ENCODE data around the gene TCTN3. TPM values are rescaled to one million over a fixed set of nuclear protein-coding genes. Genes with fewer than 3 reads are reported as not detected.
"Not testable (repeated sequence)": the region's sequence is repeated elsewhere in the genome, so short reads cannot be mapped to it uniquely, and the experiment has no call there.

Gene TCTN3
- total RNA-seq, 1 donor = 34.4 TPM

GRCh38 chr10:95729323-95730055 lies 35.8 kb upstream of the TCTN3 start:
- Histone ChIP-seq H4K20me1 (ENCODE audit: insufficient read depth, low read length) (no peaks in the 10 kb centered on the region), H3K36me3 (ENCODE audit: insufficient read depth, low read length) (no peaks in the 10 kb centered on the region), H3K27ac (ENCODE audit: low read depth, low read length) (no peak overlapping the region), H3K4me1 (ENCODE audit: insufficient read depth, low read length) (no peaks in the 10 kb centered on the region), H3K4me2 (ENCODE audit: insufficient read depth, low read length) (no peak overlapping the region), H3K4me3 (ENCODE audit: insufficient read depth, low read length) (no peak overlapping the region), H3K79me2 (ENCODE audit: insufficient read depth, low read length) (no peaks in the 10 kb centered on the region), H3K9me3 (ENCODE audit: low read depth, low read length) (no peaks in the 10 kb centered on the region), H3K27me3 (ENCODE audit: insufficient read depth, low read length) (no peaks in the 10 kb centered on the region), H2AFZ (ENCODE audit: low read length) (no peak overlapping the region)
- DNase-seq (ENCODE audit: insufficient read length, low spot score, missing footprints) = no peak
- TF ChIP-seq CTCF (IDR thresholded peaks at IDR 0.05; ENCODE audit: extremely low read depth, low read depth, low read length) = no peak

- Histone ChIP-seq H3K79me2 (ENCODE audit: insufficient read depth, low read length) (no peaks in the 10 kb centered on the region), H3K9me3 (ENCODE audit: low read depth, low read length) (no peaks in the 10 kb centered on the region), H2AFZ (ENCODE audit: low read length) (no peak overlapping the region), H3K4me3 (ENCODE audit: insufficient read depth, low read length) (no peak overlapping the region), H3K4me2 (ENCODE audit: insufficient read depth, low read length) (no peak overlapping the region), H3K27ac (ENCODE audit: low read depth, low read length) (no peak overlapping the region), H4K20me1 (ENCODE audit: insufficient read depth, low read length) (no peaks in the 10 kb centered on the region), H3K36me3 (ENCODE audit: insufficient read depth, low read length) (no peaks in the 10 kb centered on the region), H3K4me1 (ENCODE audit: insufficient read depth, low read length) (no peaks in the 10 kb centered on the region), H3K27me3 (ENCODE audit: insufficient read depth, low read length) (no peaks in the 10 kb centered on the region)
- DNase-seq (ENCODE audit: insufficient read length, low spot score, missing footprints) = no peak
- TF ChIP-seq CTCF (IDR thresholded peaks at IDR 0.05; ENCODE audit: extremely low read depth, low read depth, low read length) = peak; percentile 11
Observed at GRCh38 chr10:95728526-95728925, 34.8 kb upstream of the TCTN3 start.

GRCh38 chr10:95722496-95722895 lies 28.8 kb upstream of the TCTN3 start:
- DNase-seq (ENCODE audit: insufficient read length, low spot score, missing footprints); H3K9me3 ChIP-seq (ENCODE audit: low read depth, low read length); H3K27me3 ChIP-seq (ENCODE audit: insufficient read depth, low read length); H2AFZ ChIP-seq (ENCODE audit: low read length); H3K79me2 ChIP-seq (ENCODE audit: insufficient read depth, low read length); H3K4me2 ChIP-seq (ENCODE audit: insufficient read depth, low read length); H3K36me3 ChIP-seq (ENCODE audit: insufficient read depth, low read length); H4K20me1 ChIP-seq (ENCODE audit: insufficient read depth, low read length); H3K4me1 ChIP-seq (ENCODE audit: insufficient read depth, low read length); H3K4me3 ChIP-seq (ENCODE audit: insufficient read depth, low read length); H3K27ac ChIP-seq (ENCODE audit: low read depth, low read length): not testable (repeated sequence)

- not testable (repeated sequence) for H3K27ac ChIP-seq (ENCODE audit: low read depth, low read length); H3K79me2 ChIP-seq (ENCODE audit: insufficient read depth, low read length); H3K4me3 ChIP-seq (ENCODE audit: insufficient read depth, low read length); DNase-seq (ENCODE audit: insufficient read length, low spot score, missing footprints); H3K4me1 ChIP-seq (ENCODE audit: insufficient read depth, low read length); H4K20me1 ChIP-seq (ENCODE audit: insufficient read depth, low read length); H3K9me3 ChIP-seq (ENCODE audit: low read depth, low read length); H2AFZ ChIP-seq (ENCODE audit: low read length); H3K27me3 ChIP-seq (ENCODE audit: insufficient read depth, low read length); H3K36me3 ChIP-seq (ENCODE audit: insufficient read depth, low read length); H3K4me2 ChIP-seq (ENCODE audit: insufficient read depth, low read length)
Observed at GRCh38 chr10:95720745-95721144, 27.0 kb upstream of the TCTN3 start.

GRCh38 chr10:95716866-95717265 lies 23.1 kb upstream of the TCTN3 start:
- Histone ChIP-seq H3K36me3 (ENCODE audit: insufficient read depth, low read length) (no peaks in the 10 kb centered on the region), H4K20me1 (ENCODE audit: insufficient read depth, low read length) (no peaks in the 10 kb centered on the region), H3K27ac (ENCODE audit: low read depth, low read length) (no peak overlapping the region), H3K4me2 (ENCODE audit: insufficient read depth, low read length) (no peak overlapping the region), H3K9me3 (ENCODE audit: low read depth, low read length) (no peaks in the 10 kb centered on the region), H3K4me3 (ENCODE audit: insufficient read depth, low read length) (no peak overlapping the region), H3K27me3 (ENCODE audit: insufficient read depth, low read length) (no peaks in the 10 kb centered on the region), H2AFZ (ENCODE audit: low read length) (no peak overlapping the region), H3K79me2 (ENCODE audit: insufficient read depth, low read length) (no peaks in the 10 kb centered on the region), H3K4me1 (ENCODE audit: insufficient read depth, low read length) (no peaks in the 10 kb centered on the region)
- no peak for TF ChIP-seq CTCF (IDR thresholded peaks at IDR 0.05; ENCODE audit: extremely low read depth, low read depth, low read length)
- DNase-seq (ENCODE audit: insufficient read length, low spot score, missing footprints) = no peak
